ENCODE results near the gene IL1R2. TPM values are rescaled to one million over a fixed set of nuclear protein-coding genes. Genes with fewer than 3 reads are reported as not detected.

Gene IL1R2
- total and polyA plus RNA-seq, 2 of the 13 experiments (the other 11 are each of a cell fraction or from before 2014, with no cell fraction given), result 3.6 to 7.3 TPM

- no peak for TF ChIP-seq TRIM24 (CRISPR knock-in tag; IDR thresholded peaks at IDR 0.05)
- TF ChIP-seq ZFAT (CRISPR knock-in tag; conservative IDR thresholded peaks at IDR 0.05), result no peak
- no peak for TF ChIP-seq ZNF451 (CRISPR knock-in tag; IDR thresholded peaks at IDR 0.05)
- no peak for TF ChIP-seq TAF15 (IDR thresholded peaks at IDR 0.05; ENCODE audit: low read depth, low read length, poor library complexity, severe bottlenecking)
- no peak for TF ChIP-seq HDAC6 (IDR thresholded peaks at IDR 0.05; ENCODE audit: low read depth, low read length)
- TF ChIP-seq XBP1 (CRISPR knock-in tag; IDR thresholded peaks at IDR 0.05), result no peak
- TF ChIP-seq FOXJ3 (CRISPR knock-in tag; IDR thresholded peaks at IDR 0.05; ENCODE audit: borderline replicate concordance), result no peak
- TF ChIP-seq SIX4 (CRISPR knock-in tag; IDR thresholded peaks at IDR 0.05), result no peak
- no peak for TF ChIP-seq ZNF644 (CRISPR knock-in tag; IDR thresholded peaks at IDR 0.05; ENCODE audit: low read depth)
- TF ChIP-seq PRMT3 (CRISPR knock-in tag; IDR thresholded peaks at IDR 0.05; ENCODE audit: borderline replicate concordance, low read depth), result no peak
- no peak for TF ChIP-seq ETV5 (CRISPR knock-in tag; IDR thresholded peaks at IDR 0.05; ENCODE audit: borderline replicate concordance)
- TF ChIP-seq ATF7 (IDR thresholded peaks at IDR 0.05), result no peak
- TF ChIP-seq ATF7 (CRISPR knock-in tag; IDR thresholded peaks at IDR 0.05), result no peak
- no peak for TF ChIP-seq PAF1 (CRISPR knock-in tag; IDR thresholded peaks at IDR 0.05)
- TF ChIP-seq ZNF512B (CRISPR knock-in tag; IDR thresholded peaks at IDR 0.05; ENCODE audit: borderline replicate concordance), result no peak
- TF ChIP-seq MIER3 (CRISPR knock-in tag; IDR thresholded peaks at IDR 0.05; ENCODE audit: borderline replicate concordance), result 0 out of 2 replicates have a peak, but pooled peaks have one; percentile 27
- peak; percentile 15; the same call in 1 of the 2 replicates for TF ChIP-seq ZNF616 (CRISPR knock-in tag; IDR thresholded peaks at IDR 0.05; ENCODE audit: low read depth)
- TF ChIP-seq ZNF550 (CRISPR knock-in tag; IDR thresholded peaks at IDR 0.05; ENCODE audit: borderline replicate concordance), result 0 out of 2 replicates have a peak, but pooled peaks have one; percentile 4
- TF ChIP-seq KDM5A (IDR thresholded peaks at IDR 0.05; ENCODE audit: borderline replicate concordance, low read length), result no peak
- TF ChIP-seq NFKBIZ (CRISPR knock-in tag; IDR thresholded peaks at IDR 0.05), result no peak
- TF ChIP-seq KLF13 (CRISPR knock-in tag; IDR thresholded peaks at IDR 0.05), result 0 out of 2 replicates have a peak, but pooled peaks have one; percentile 51
- TF ChIP-seq MTERF4 (CRISPR knock-in tag; IDR thresholded peaks at IDR 0.05), result no peak
- TF ChIP-seq THAP11 (CRISPR knock-in tag; IDR thresholded peaks at IDR 0.05), result no peak
- TF ChIP-seq PITX1 (CRISPR knock-in tag; IDR thresholded peaks at IDR 0.05), result 0 out of 2 replicates have a peak, but pooled peaks have one; percentile 25
- no peak for TF ChIP-seq DNMT1 (CRISPR knock-in tag; IDR thresholded peaks at IDR 0.05)
- 0 out of 2 replicates have a peak, but pooled peaks have one; percentile 34 for TF ChIP-seq NRL (CRISPR knock-in tag; IDR thresholded peaks at IDR 0.05; ENCODE audit: borderline replicate concordance)
- 0 out of 2 replicates have a peak, but pooled peaks have one; percentile 19 for TF ChIP-seq CHD4 (IDR thresholded peaks at IDR 0.05; ENCODE audit: borderline replicate concordance, low read length)
- TF ChIP-seq ZZZ3 (CRISPR knock-in tag; IDR thresholded peaks at IDR 0.05; ENCODE audit: borderline replicate concordance), result no peak
- peak; percentile 47; the same call in 1 of the 2 replicates for TF ChIP-seq SMAD1 (CRISPR knock-in tag; IDR thresholded peaks at IDR 0.05; ENCODE audit: borderline replicate concordance, low read depth)
These were observed 30.9 kb upstream of the IL1R2 start (continued) for GRCh38 chr2:101960819-101961337.
